H1 (cell line): Measurements from ENCODE around the gene DDB1. TPM values are rescaled to one million over a fixed set of nuclear protein-coding genes. Genes with fewer than 3 reads are reported as not detected.

Experiments
- BRCA1 ChIP-seq: IDR thresholded peaks from 2 replicates; pipeline ENCODE4 v1.6.1; 2012; ENCODE audit warnings: low read depth, low read length, improper control_type of control experiment
- CEBPB ChIP-seq: IDR thresholded peaks from 2 replicates; pipeline ENCODE4 v1.6.1; 2012; ENCODE audit warnings: low read depth, low read length
- CHD7 ChIP-seq: fragments of 300-600 bp; sonication (generic); IDR thresholded peaks from 2 replicates; pipeline ENCODE4 v1.7.1; 2012; ENCODE audit warnings: low read length, moderate library complexity, mild to moderate bottlenecking, inconsistent platforms; ENCODE audit not compliant: insufficient replicate concordance
- KDM1A ChIP-seq: fragments of 200-600, 300-600 bp; sonication (generic); IDR thresholded peaks from 2 replicates; pipeline ENCODE4 v1.7.1; 2016; ENCODE audit warnings: mild to moderate bottlenecking, low read length, borderline replicate concordance
- KDM5A ChIP-seq: fragments of 200-600 bp; IDR thresholded peaks from 2 replicates; pipeline ENCODE4 v1.7.1; 2012; ENCODE audit warnings: mild to moderate bottlenecking, low read length, inconsistent platforms, mixed read lengths
- PHF8 ChIP-seq: fragments of 200-600 bp; sonication (generic); conservative IDR thresholded peaks from 2 replicates; pipeline ENCODE4 v1.7.1; 2012; ENCODE audit warnings: low read depth, mild to moderate bottlenecking, inconsistent platforms, low read length, moderate library complexity
- POU5F1 ChIP-seq: IDR thresholded peaks from 2 replicates; pipeline ENCODE4 v1.6.1; 2011; ENCODE audit warnings: low read depth, mild to moderate bottlenecking, low read length, moderate library complexity
- SP4 ChIP-seq: IDR thresholded peaks from 2 replicates; pipeline ENCODE4 v1.6.1; 2012; ENCODE audit warnings: low read length, inconsistent platforms
- TAF1 ChIP-seq: IDR thresholded peaks from 2 replicates; pipeline ENCODE4 v1.6.1; 2011; ENCODE audit warnings: mild to moderate bottlenecking, low read depth, low read length
- TBP ChIP-seq: IDR thresholded peaks from 2 replicates; pipeline ENCODE4 v1.6.1; 2011; ENCODE audit warnings: low read depth, low read length, improper control_type of control experiment
- polyA plus RNA-seq, 7 experiments: library from polyadenylated mRNA; depleted of rRNA in 3 of 7; stranded (reverse) in 5 of 7; unstranded in 2 of 7; fragments of >200 nt in 5 of 7; fragments of 200-250 nt in 2 of 7; gene quantifications; 1 replicate in 5 of 7; 2 replicates in 1 of 7; 4 replicates in 1 of 7; pipeline versions ENCODE4 v1.2.1 to v1.2.3, GENCODE V29; 2011 to 2013; ENCODE audit warnings: missing spikeins in 2 of 7, mixed read lengths in 2 of 7
- total RNA-seq: library from RNA; stranded (reverse); fragmentation: NEBNext Ultra II Directional; extraction: Animal tissue kit (Norgen Biotek cat#: 25700); gene quantifications from 2 replicates; pipeline ENCODE4 v1.2.1, GENCODE V29; 2021
- TF ChIP-seq, protein P1 (sequence below): IDR thresholded peaks from 2 replicates; pipeline ENCODE4 v1.6.1; 2012; ENCODE audit warnings: inconsistent platforms

DDB1 gene
- total and polyA plus RNA-seq, 2 of the 8 experiments (the other 6 are each of a cell fraction or from before 2014, with no cell fraction given): 275 to 306 TPM

DNA sequence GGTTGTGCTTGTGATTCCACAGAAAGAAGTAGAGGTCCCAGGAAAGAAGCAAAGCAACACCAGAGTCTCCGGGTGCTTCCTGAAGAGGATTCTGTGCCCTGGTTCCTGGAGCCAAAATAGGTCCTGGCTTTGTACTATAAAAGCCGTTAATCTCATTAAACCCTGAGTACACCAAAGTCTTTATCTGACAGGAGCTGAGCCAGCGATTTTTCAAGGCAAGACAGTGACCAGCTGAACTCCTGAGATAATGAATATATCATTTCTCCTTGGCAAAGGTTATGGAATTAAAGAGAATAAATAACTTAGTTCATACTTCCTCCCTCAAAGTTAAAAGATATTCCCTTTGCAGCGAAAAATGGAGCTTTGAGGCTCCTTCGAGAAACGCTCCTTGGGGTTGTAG is 34.5 kb upstream of the DDB1 start (continued):
- no peak for TF ChIP-seq CHD7
- TF ChIP-seq CEBPB: no peak
- TF ChIP-seq PHF8: no peak
- TF ChIP-seq, protein P1, sequence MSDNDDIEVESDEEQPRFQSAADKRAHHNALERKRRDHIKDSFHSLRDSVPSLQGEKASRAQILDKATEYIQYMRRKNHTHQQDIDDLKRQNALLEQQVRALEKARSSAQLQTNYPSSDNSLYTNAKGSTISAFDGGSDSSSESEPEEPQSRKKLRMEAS: no peak
- TF ChIP-seq KDM1A: no peak
- no peak for TF ChIP-seq POU5F1
- no peak for TF ChIP-seq TBP
- TF ChIP-seq TAF1: no peak
- TF ChIP-seq SP4: no peak
- TF ChIP-seq BRCA1: no peak
- TF ChIP-seq KDM5A: no peak
